IMR-90 (cell line): Measurements from ENCODE around the gene FLT3LG. TPM values are rescaled to one million over a fixed set of nuclear protein-coding genes. Genes with fewer than 3 reads are reported as not detected.

Experiments used
- ATAC-seq: fragments of 200-7000 bp; cut with Tn5 transposase; 2 replicates; pipeline ENCODE4 v1.9.1; 2020; ENCODE audit warnings: low read depth, mild to moderate bottlenecking, moderate library complexity
- BruUV-seq: library from RNA; stranded (reverse); fragments of 400-500 nt; replicated peaks from 2 replicates; lab custom pipeline; 2021; lab: Mats Ljungman, UMichigan
- CTCF ChIA-PET: fragments of 300-600 bp; formaldehyde crosslinking; extraction: SDS; loops from one replicate; lab custom pipeline; 2021; ENCODE audit warnings: antibody characterized with exemption; lab: Yijun Ruan, JAX
- POLR2A ChIA-PET: fragments of 300-600 bp; sonication (Branson Sonifier 250); formaldehyde crosslinking; loops from one replicate; lab custom pipeline; 2022; ENCODE audit warnings: antibody characterized with exemption; ENCODE audit not compliant: unreplicated experiment; lab: Charles Lee
- DNase-seq: peaks from one replicate; pipeline ENCODE4 v3.0.0; 2013
- H2AFZ ChIP-seq: replicated peaks from 2 replicates; pipeline ENCODE3; 2013; ENCODE audit warnings: low read length, mild to moderate bottlenecking; ENCODE audit not compliant: poor library complexity
- H2AK5ac ChIP-seq: 2 replicates; pipeline ENCODE4 v1.6.1; 2013; ENCODE audit warnings: low read depth, low read length, inconsistent platforms
- H2AK9ac ChIP-seq: replicated peaks from 2 replicates; pipeline ENCODE3; 2013; ENCODE audit warnings: mild to moderate bottlenecking, low read depth, low read length, moderate library complexity; ENCODE audit not compliant: poor library complexity
- H2BK120ac ChIP-seq: 2 replicates; pipeline ENCODE4 v1.6.1; 2013; ENCODE audit warnings: low read depth, low read length, inconsistent platforms
- H2BK15ac ChIP-seq: 3 replicates; pipeline ENCODE4 v1.6.1; 2013; ENCODE audit warnings: low read depth, low read length, inconsistent platforms
- H2BK20ac ChIP-seq: 2 replicates; pipeline ENCODE4 v1.6.1; 2013; ENCODE audit warnings: low read depth, mild to moderate bottlenecking, inconsistent platforms, low read length, moderate library complexity
- H2BK5ac ChIP-seq: 2 replicates; pipeline ENCODE4 v1.6.1; 2013; ENCODE audit warnings: mild to moderate bottlenecking, low read depth, low read length, inconsistent platforms; ENCODE audit not compliant: poor library complexity, severe bottlenecking
- H3K14ac ChIP-seq: replicated peaks from 2 replicates; pipeline ENCODE4 v1.6.1; 2013; ENCODE audit warnings: low read depth, low read length, inconsistent platforms
- H3K18ac ChIP-seq: 2 replicates; pipeline ENCODE4 v1.6.1; 2013; ENCODE audit warnings: low read depth, low read length, control low read depth
- H3K23ac ChIP-seq: 2 replicates; pipeline ENCODE4 v1.6.1; 2013; ENCODE audit warnings: low read depth, low read length, inconsistent platforms
- H3K27ac ChIP-seq: 2 replicates; pipeline ENCODE4 v1.5.1; 2013; ENCODE audit warnings: mild to moderate bottlenecking, control low read depth, low read length; ENCODE audit not compliant: insufficient read depth
- H3K27me3 ChIP-seq: 2 replicates; pipeline ENCODE4 v1.6.1; 2013; ENCODE audit warnings: low read length; ENCODE audit not compliant: control insufficient read depth, insufficient read depth
- H3K36me3 ChIP-seq: 2 replicates; pipeline ENCODE4 v1.6.1; 2013; ENCODE audit warnings: low read length, mixed read lengths; ENCODE audit not compliant: control insufficient read depth, insufficient read depth
- H3K4ac ChIP-seq: 2 replicates; pipeline ENCODE4 v1.6.1; 2013; ENCODE audit warnings: low read depth, low read length, inconsistent platforms
- H3K4me1 ChIP-seq: 2 replicates; pipeline ENCODE4 v1.6.1; 2013; ENCODE audit warnings: low read length, mixed read lengths; ENCODE audit not compliant: control insufficient read depth, insufficient read depth
- H3K4me2 ChIP-seq: 2 replicates; pipeline ENCODE4 v1.6.1; 2013; ENCODE audit warnings: low read depth, mild to moderate bottlenecking, control low read depth, low read length, moderate library complexity
- H3K4me3 ChIP-seq: 2 replicates; pipeline ENCODE4 v1.5.1; 2013; ENCODE audit warnings: low read depth, mild to moderate bottlenecking, control low read depth, low read length, moderate library complexity; ENCODE audit not compliant: insufficient read depth
- H3K56ac ChIP-seq: 2 replicates; pipeline ENCODE4 v1.6.1; 2013; ENCODE audit warnings: low read length, inconsistent platforms; ENCODE audit not compliant: insufficient read depth; ENCODE audit errors: extremely low read depth
- H3K79me1 ChIP-seq, 2 experiments: 2 replicates each; pipeline ENCODE4 v1.6.1; 2013; ENCODE audit warnings: low read length in 2 of 2, inconsistent platforms in 1 of 2, low read depth in 1 of 2
- H3K9ac ChIP-seq: 2 replicates; pipeline ENCODE4 v1.6.1; 2013; ENCODE audit warnings: low read depth, low read length, control low read depth
- H3K9me1 ChIP-seq: 2 replicates; pipeline ENCODE4 v1.6.1; 2013; ENCODE audit warnings: low read length, inconsistent platforms; ENCODE audit not compliant: insufficient read depth
- H3K9me3 ChIP-seq: 2 replicates; pipeline ENCODE4 v1.6.1; 2013; ENCODE audit warnings: low read length; ENCODE audit not compliant: control insufficient read depth, insufficient read depth
- H4K20me1 ChIP-seq: 2 replicates; pipeline ENCODE4 v1.6.1; 2013; ENCODE audit warnings: low read length, inconsistent platforms; ENCODE audit not compliant: insufficient read depth
- H4K5ac ChIP-seq: 2 replicates; pipeline ENCODE4 v1.6.1; 2013; ENCODE audit warnings: mild to moderate bottlenecking, low read depth, low read length, control low read depth
- H4K8ac ChIP-seq, 2 experiments: 2 replicates each; pipeline ENCODE4 v1.6.1; 2013; ENCODE audit warnings: low read depth in 2 of 2, low read length in 2 of 2, control low read depth in 1 of 2, inconsistent platforms in 1 of 2
- H4K91ac ChIP-seq: 2 replicates; pipeline ENCODE4 v1.6.1; 2013; ENCODE audit warnings: low read depth, low read length, inconsistent platforms; ENCODE audit not compliant: insufficient read depth
- BHLHE40 ChIP-seq: fragments of 150-350 bp; IDR thresholded peaks from 2 replicates; pipeline ENCODE4 v1.6.1; 2016; ENCODE audit warnings: mild to moderate bottlenecking, low read depth, low read length
- MAFK ChIP-seq: IDR thresholded peaks from 2 replicates; pipeline ENCODE4 v1.6.1; 2012; ENCODE audit warnings: low read depth, low read length, improper control_type of control experiment
- RAD21 ChIP-seq: IDR thresholded peaks from 2 replicates; pipeline ENCODE4 v1.6.1; 2012; ENCODE audit warnings: low read length, improper control_type of control experiment
- RCOR1 ChIP-seq: IDR thresholded peaks from 2 replicates; pipeline ENCODE4 v1.6.1; 2012; ENCODE audit warnings: mild to moderate bottlenecking, low read length, improper control_type of control experiment; ENCODE audit not compliant: insufficient replicate concordance
- WGBS, 2 experiments: methylation state at CpG; one replicate each; pipeline versions ENCODE4 v1.1.5 to v1.1.7; 2013; ENCODE audit warnings: missing lambda C conversion rate in 2 of 2; ENCODE audit not compliant: insufficient read length in 1 of 2; ENCODE audit errors: extremely low coverage in 2 of 2; 5-methylcytosine and 5-hydroxymethylcytosine counted together
- dilution Hi-C: fragments of 300-500 bp; cut with HindIII; formaldehyde crosslinking; loops from one replicate; pipeline ENCODE4 v1.14.3; 2018; ENCODE audit warnings: low sequenced_read_pairs; ENCODE audit not compliant: unreplicated experiment
- in situ Hi-C: fragments of 300-500 bp; cut with MboI; formaldehyde crosslinking; loops from 3 replicates; pipeline ENCODE4 v1.14.3; 2019; ENCODE audit warnings: low sequenced_read_pairs, inconsistent platforms, mixed read lengths
- intact Hi-C: fragments of 100-400 bp; cut with micrococcal nuclease; formaldehyde crosslinking; loops from 2 replicates; pipeline ENCODE4 v1.10.0; 2022
- polyA plus RNA-seq, 3 experiments: library from polyadenylated mRNA; depleted of rRNA; stranded (reverse); fragments of >200 nt; gene quantifications; 2 replicates each; pipeline ENCODE4 v1.2.3, GENCODE V29; 2012; ENCODE audit warnings: low replicate concordance in 1 of 3
- total RNA-seq: library from RNA; depleted of rRNA; stranded (reverse); fragments of >200 nt; gene quantifications from 2 replicates; pipeline ENCODE4 v1.2.3, GENCODE V29; 2012

Gene FLT3LG
- total and polyA plus RNA-seq, 2 of the 4 experiments (the other 2 are of a cell fraction), result 0.90 to 8.3 TPM

DNA sequence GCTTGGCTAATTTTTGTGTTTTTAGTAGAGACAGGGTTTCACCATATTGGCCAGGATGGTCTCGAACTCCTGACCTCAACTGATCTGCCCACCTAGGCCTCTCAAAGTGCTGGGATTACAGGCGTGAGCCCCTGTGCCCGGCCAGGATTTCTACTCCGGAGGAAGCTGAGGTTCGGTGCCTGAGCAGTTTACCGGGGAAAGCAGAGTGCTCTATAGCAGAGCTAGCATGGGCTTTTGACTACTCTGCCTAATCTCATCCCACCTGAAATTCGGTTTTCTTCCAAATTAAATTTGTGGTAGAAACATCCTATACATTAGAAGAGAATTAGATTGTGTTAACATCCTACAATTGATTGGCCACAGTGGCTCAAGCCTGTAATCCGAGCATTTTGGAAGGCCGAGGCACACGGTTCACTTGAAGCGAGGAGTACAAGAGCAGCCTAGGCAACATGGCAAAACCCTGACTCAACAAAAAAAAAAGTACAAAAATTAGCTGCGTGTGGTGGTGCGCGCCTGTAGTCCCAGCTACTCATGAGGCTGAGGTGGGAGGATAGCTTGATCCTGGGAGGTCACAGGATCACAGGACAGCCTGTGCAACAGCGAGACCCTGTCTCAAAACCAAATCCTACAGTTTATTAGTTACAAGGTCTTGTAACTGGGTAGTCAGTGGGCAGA is 15.0 kb downstream of the FLT3LG start:
- in situ Hi-C loops (no loop called here), dilution Hi-C loops (no loop called here), intact Hi-C loops (no loop called here)
- 8% methylated on average over 5 of the region's 15 CpGs; no CpG with 5 or more reads in 1 of the 2 experiments for WGBS, 2 experiments
- H3K36me3 ChIP-seq, result peaks cover 47% of the 10 kb centered on the region
- peak overlapping the region; percentile 86 for H2BK5ac ChIP-seq
- H2AK9ac ChIP-seq, result no peak overlapping the region
- H3K23ac ChIP-seq, result peak overlapping the region; percentile 86
- H4K20me1 ChIP-seq, result peaks cover 56% of the 10 kb centered on the region
- H3K9me3 ChIP-seq, result no peaks in the 10 kb centered on the region
- no peak overlapping the region for H2BK20ac ChIP-seq
- H4K91ac ChIP-seq, result no peak overlapping the region
- peak overlapping the region; percentile 91 for H3K4me2 ChIP-seq
- H3K4me1 ChIP-seq, result peaks cover 7% of the 10 kb centered on the region
- DNase-seq (no peak), ATAC-seq (no peak)
- peak overlapping the region; percentile 44 to 80; a peak in 2 of 4 replicates for H4K8ac ChIP-seq
- H3K14ac ChIP-seq, result peak overlapping the region; percentile 98
- TF ChIP-seq BHLHE40, result no peak
- no peak for TF ChIP-seq RCOR1
- peak; percentile 91 for TF ChIP-seq MAFK
- TF ChIP-seq RAD21, result no peak
- H3K56ac ChIP-seq, result peak overlapping the region; percentile 99
- no TSS peak for BruUV-seq
- peaks cover 11 to 39% of the 10 kb centered on the region in 2 experiments for H3K79me1 ChIP-seq
- peak overlapping the region; percentile 99 for H3K9ac ChIP-seq
- peak overlapping the region; percentile 40 for H3K27ac ChIP-seq
- H3K9me1 ChIP-seq, result peaks cover 5% of the 10 kb centered on the region
- H3K4ac ChIP-seq, result peak overlapping the region; percentile 59
- H2BK120ac ChIP-seq, result no peak overlapping the region
- peak overlapping the region; percentile 70 for H3K4me3 ChIP-seq
- no peak overlapping the region for H2BK15ac ChIP-seq
- no peak overlapping the region for H2AFZ ChIP-seq
- POLR2A ChIA-PET, result interaction anchor here (0.6 kb wide), 1 partner anchor 105 kb away, joined by 4 read pairs; no protein-coding TSS in a partner anchor
- CTCF ChIA-PET, result interaction anchor here (0.5 kb wide), 1 partner anchor 15 kb away, joined by 3 read pairs; the partner anchor contains the start of gene FLT3LG
- no peak overlapping the region for H4K5ac ChIP-seq
- H3K27me3 ChIP-seq, result no peaks in the 10 kb centered on the region
- H2AK5ac ChIP-seq, result no peak overlapping the region
- H3K18ac ChIP-seq, result no peak overlapping the region
